SK-N-MC (cell line): ENCODE measurements around the gene NOL6.

Source experiments
- EZH2 ChIP-seq: fragments of 200-600 bp; sonication (generic); IDR thresholded peaks from one replicate; pipeline ENCODE4 v1.6.1; 2017; ENCODE audit warnings: antibody characterized with exemption
- FOXP2 ChIP-seq: optimal IDR thresholded peaks from 2 replicates; pipeline ENCODE3; 2011; ENCODE audit warnings: mild to moderate bottlenecking, moderate library complexity; ENCODE audit not compliant: insufficient read depth; ENCODE audit errors: extremely low read length, control extremely low read depth
- POLR2AphosphoS5 ChIP-seq: IDR thresholded peaks from 2 replicates; pipeline ENCODE4 v1.6.1; 2012; ENCODE audit warnings: mild to moderate bottlenecking, low read depth, low read length, borderline replicate concordance

GRCh38 chr9:33449715-33450114, 24.0 kb downstream of the NOL6 start:
- no peak for TF ChIP-seq EZH2
- TF ChIP-seq POLR2AphosphoS5, result no peak
- no peak for TF ChIP-seq FOXP2
